Keratinocyte (primary cell): Measurements from ENCODE around the gene TOLLIP.
"Not testable (repeated sequence)": the region's sequence is repeated elsewhere in the genome, so short reads cannot be mapped to it uniquely, and the experiment has no call there.

Experiments
- EZH2 ChIP-seq: IDR thresholded peaks from one replicate; pipeline ENCODE4 v1.6.1; 2012; ENCODE audit warnings: inconsistent platforms, mild to moderate bottlenecking, low read length, moderate library complexity
- TF ChIP-seq, protein P1 (sequence below), 3 experiments: IDR thresholded peaks in 1 of 3; conservative IDR thresholded peaks in 1 of 3; optimal IDR thresholded peaks in 1 of 3; 2 replicates in 2 of 3; 3 replicates in 1 of 3; pipeline versions ENCODE3 to v1.5.1; 2011; ENCODE audit warnings: low read length in 3 of 3, mild to moderate bottlenecking in 3 of 3, moderate library complexity in 2 of 3, control low read depth in 1 of 3, inconsistent platforms in 1 of 3; ENCODE audit not compliant: insufficient read depth in 2 of 3; ENCODE audit errors: extremely low read depth in 1 of 3

DNA sequence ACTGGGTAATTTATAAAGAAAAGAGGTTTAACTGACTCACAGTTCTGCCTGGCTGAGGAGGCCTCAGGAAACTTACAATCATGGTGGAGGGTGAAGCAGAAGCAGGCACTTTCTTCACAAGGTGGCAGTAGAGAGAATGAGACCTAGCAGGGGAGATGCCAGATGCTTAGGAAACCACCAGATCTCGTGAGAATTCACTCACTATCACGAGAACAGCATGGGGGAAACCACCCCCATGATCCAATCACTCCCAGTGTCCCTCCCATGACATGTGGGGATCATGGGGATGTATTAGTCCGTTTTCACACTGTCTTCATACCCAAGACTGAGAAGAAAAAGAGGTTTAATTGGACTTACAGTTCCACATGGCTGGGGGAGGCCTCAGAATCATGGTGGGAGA is 45.0 kb downstream of the TOLLIP start:
- TF ChIP-seq, protein P1, sequence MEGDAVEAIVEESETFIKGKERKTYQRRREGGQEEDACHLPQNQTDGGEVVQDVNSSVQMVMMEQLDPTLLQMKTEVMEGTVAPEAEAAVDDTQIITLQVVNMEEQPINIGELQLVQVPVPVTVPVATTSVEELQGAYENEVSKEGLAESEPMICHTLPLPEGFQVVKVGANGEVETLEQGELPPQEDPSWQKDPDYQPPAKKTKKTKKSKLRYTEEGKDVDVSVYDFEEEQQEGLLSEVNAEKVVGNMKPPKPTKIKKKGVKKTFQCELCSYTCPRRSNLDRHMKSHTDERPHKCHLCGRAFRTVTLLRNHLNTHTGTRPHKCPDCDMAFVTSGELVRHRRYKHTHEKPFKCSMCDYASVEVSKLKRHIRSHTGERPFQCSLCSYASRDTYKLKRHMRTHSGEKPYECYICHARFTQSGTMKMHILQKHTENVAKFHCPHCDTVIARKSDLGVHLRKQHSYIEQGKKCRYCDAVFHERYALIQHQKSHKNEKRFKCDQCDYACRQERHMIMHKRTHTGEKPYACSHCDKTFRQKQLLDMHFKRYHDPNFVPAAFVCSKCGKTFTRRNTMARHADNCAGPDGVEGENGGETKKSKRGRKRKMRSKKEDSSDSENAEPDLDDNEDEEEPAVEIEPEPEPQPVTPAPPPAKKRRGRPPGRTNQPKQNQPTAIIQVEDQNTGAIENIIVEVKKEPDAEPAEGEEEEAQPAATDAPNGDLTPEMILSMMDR (optimal IDR thresholded peaks at IDR 0.05 in 1 of 3, IDR thresholded peaks at IDR 0.05 in 1 of 3, conservative IDR thresholded peaks at IDR 0.05 in 1 of 3; ENCODE audit: extremely low read depth in 1 of 3, insufficient read depth in 2 of 3, low read length in 3 of 3): peak; percentile 30 to 53 (median 48)
- TF ChIP-seq EZH2: not testable (repeated sequence)
